ENCODE results near the gene ECEL1.

The ECEL1 gene

GRCh38 chr2:232480201-232481190, 7.1 kb downstream of the ECEL1 start:
- POLR2A ChIA-PET, result no interaction called here

DNA sequence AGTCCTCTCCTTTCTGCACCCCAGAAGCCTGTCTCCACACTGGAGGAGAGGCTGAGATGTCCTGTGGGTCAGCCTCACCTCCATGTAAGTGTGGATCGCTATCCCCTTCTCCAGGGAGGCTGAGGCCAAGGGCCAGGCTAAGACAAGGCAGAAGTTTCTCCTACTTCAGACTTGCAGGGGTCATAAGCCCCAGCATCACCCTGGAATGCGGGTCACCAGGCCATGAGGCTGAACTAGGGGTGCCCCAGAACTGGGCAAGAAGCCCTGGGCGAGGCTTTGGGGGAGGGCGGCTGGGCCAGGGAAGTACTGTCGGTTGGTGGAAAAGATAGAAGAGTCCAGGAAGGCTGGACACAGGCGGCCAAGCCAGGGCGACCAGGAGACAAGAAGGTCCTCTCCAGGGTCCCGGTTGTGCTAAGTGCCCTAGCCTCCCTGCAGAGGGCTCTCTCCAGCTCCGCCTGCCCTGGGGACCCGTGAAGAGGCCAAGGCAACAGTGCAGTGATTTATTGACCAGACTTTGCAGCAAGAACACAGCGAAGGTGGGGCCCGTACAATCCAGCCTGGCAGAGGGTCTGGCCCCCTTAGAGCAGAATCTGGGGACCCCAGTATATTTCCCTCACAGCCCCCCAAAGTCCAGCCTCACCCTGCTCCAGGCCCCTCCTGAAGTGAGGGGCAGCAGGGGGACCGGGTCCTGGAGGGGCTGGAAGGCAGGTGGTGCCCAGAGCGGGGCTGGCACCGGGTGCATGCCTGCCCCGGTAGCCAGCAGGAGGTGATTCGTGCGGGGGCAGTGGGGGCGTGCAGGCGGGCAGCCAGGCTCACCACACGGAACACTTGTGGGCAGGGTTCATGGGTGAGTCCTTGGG, 8.1 kb downstream of the ECEL1 start:
- ChIA-PET CTCF (interaction anchor here (0.7 kb wide), 1 partner anchor 51 kb away, joined by 3 read pairs; no protein-coding TSS in a partner anchor), POLR2A (no interaction called here)
- H3K27ac ChIP-seq (ENCODE audit: extremely low read depth, low read depth, low read length), result no peak overlapping the region
- H3K36me3 ChIP-seq (ENCODE audit: control insufficient read depth in 2 of 2, insufficient read depth in 1 of 2, low read length in 2 of 2), result peaks cover 0 to 8% of the 10 kb centered on the region in 2 experiments; a peak in 1 of 3 replicates
- no peaks in the 10 kb centered on the region for H3K9me3 ChIP-seq (ENCODE audit: control insufficient read depth, insufficient read depth, low read depth, low read length)
- H3K4me3 ChIP-seq (ENCODE audit: low read depth, low read length), result no peak overlapping the region
- no peaks in the 10 kb centered on the region for H3K4me1 ChIP-seq (ENCODE audit: control insufficient read depth, insufficient read depth, low read length)
- no peak for TF ChIP-seq ZNF341 (tag by site-specific recombination; IDR thresholded peaks at IDR 0.05; ENCODE audit: low read depth)
- no peak for TF ChIP-seq ZNF423 (tag by site-specific recombination; IDR thresholded peaks at IDR 0.05)
- TF ChIP-seq ZNF292 (tag by site-specific recombination; IDR thresholded peaks at IDR 0.05; ENCODE audit: borderline replicate concordance, low read depth), result no peak
- TF ChIP-seq IKZF3 (tag by site-specific recombination; IDR thresholded peaks at IDR 0.05), result no peak
- no peak for TF ChIP-seq ZSCAN23 (tag by site-specific recombination; IDR thresholded peaks at IDR 0.05)
- no peak for TF ChIP-seq ZNF433 (tag by site-specific recombination; IDR thresholded peaks at IDR 0.05; ENCODE audit: low read depth)
- TF ChIP-seq ZNF48 (tag by site-specific recombination; IDR thresholded peaks at IDR 0.05), result no peak

More at GRCh38 chr2:232480201-232481190, 7.1 kb downstream of the ECEL1 start:
- Histone ChIP-seq H3K4me3 (ENCODE audit: low read depth, low read length) (no peak overlapping the region), H3K36me3 (ENCODE audit: control insufficient read depth in 2 of 2, insufficient read depth in 1 of 2, low read length in 2 of 2) (peaks cover 0 to 8% of the 10 kb centered on the region in 2 experiments; a peak in 1 of 3 replicates), H3K4me1 (ENCODE audit: control insufficient read depth, insufficient read depth, low read length) (no peaks in the 10 kb centered on the region), H3K9me3 (ENCODE audit: control insufficient read depth, insufficient read depth, low read depth, low read length) (no peaks in the 10 kb centered on the region), H3K27ac (ENCODE audit: extremely low read depth, low read depth, low read length) (no peak overlapping the region)
- CTCF ChIA-PET, result no interaction called here
- TF ChIP-seq HOXA7 (CRISPR knock-in tag; IDR thresholded peaks at IDR 0.05; ENCODE audit: borderline replicate concordance), result no peak
- no peak for TF ChIP-seq ZFP69B (tag by site-specific recombination; IDR thresholded peaks at IDR 0.05)
- no peak for TF ChIP-seq FEZF1 (tag by site-specific recombination; IDR thresholded peaks at IDR 0.05)
- no peak for TF ChIP-seq ZNF785 (tag by site-specific recombination; IDR thresholded peaks at IDR 0.05)

DNA sequence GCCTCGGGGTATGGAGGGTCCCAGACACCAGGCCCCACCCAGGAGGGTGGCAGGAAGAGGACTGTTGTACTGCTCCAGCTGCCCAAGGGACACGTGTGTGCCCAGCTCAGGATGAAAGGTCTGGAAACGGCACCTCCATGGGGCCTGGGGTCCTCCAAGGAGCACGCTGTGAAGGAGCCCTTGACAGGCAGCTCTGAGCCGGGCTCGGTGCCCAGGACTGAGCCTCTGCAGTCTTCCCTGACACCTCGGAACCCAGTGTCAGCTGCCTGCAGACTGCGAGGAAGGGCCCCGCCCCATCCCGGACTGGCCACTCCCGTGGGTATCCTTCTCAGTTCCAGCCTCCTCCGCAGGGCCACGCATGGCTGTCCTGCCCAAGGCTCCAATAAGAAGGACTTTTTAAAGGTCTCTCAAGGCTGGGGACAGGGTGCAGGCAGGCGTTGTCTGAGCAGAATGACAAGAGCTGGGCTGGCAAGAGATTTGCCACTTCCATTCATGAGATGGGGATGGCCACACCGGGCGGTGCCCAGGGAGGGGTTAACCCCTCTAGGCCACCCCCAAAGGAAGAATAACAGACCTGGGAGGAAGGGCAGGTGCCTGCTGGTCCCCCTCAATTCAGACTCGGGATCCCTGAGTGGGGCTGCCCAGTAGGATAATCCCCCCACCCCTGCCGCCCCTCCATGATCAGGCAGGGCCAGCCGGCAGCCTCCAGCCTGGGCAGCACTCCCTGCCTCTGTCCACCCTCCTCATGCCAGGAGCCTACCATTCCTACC, 8.9 kb downstream of the ECEL1 start:
- Histone ChIP-seq H3K36me3 (ENCODE audit: control insufficient read depth in 2 of 2, insufficient read depth in 1 of 2, low read length in 2 of 2) (peaks cover 0 to 5% of the 10 kb centered on the region in 2 experiments; a peak in 1 of 3 replicates), H3K9me3 (ENCODE audit: control insufficient read depth, insufficient read depth, low read depth, low read length) (no peaks in the 10 kb centered on the region), H3K27ac (ENCODE audit: extremely low read depth, low read depth, low read length) (no peak overlapping the region), H3K4me3 (ENCODE audit: low read depth, low read length) (no peak overlapping the region), H3K4me1 (ENCODE audit: control insufficient read depth, insufficient read depth, low read length) (0 out of 2 replicates have a peak, but pooled peaks cover 2% of the 10 kb centered on the region)
- ChIA-PET CTCF (interaction anchor here (0.7 to 2.3 kb wide), 2 partner anchors 31 to 52 kb away, joined by 3 to 7 read pairs; no protein-coding TSS in a partner anchor), POLR2A (no interaction called here)
- TF ChIP-seq, protein P1, sequence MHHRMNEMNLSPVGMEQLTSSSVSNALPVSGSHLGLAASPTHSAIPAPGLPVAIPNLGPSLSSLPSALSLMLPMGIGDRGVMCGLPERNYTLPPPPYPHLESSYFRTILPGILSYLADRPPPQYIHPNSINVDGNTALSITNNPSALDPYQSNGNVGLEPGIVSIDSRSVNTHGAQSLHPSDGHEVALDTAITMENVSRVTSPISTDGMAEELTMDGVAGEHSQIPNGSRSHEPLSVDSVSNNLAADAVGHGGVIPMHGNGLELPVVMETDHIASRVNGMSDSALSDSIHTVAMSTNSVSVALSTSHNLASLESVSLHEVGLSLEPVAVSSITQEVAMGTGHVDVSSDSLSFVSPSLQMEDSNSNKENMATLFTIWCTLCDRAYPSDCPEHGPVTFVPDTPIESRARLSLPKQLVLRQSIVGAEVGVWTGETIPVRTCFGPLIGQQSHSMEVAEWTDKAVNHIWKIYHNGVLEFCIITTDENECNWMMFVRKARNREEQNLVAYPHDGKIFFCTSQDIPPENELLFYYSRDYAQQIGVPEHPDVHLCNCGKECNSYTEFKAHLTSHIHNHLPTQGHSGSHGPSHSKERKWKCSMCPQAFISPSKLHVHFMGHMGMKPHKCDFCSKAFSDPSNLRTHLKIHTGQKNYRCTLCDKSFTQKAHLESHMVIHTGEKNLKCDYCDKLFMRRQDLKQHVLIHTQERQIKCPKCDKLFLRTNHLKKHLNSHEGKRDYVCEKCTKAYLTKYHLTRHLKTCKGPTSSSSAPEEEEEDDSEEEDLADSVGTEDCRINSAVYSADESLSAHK (tag by site-specific recombination; IDR thresholded peaks at IDR 0.05), result no peak
- no peak for TF ChIP-seq ZNF768 (tag by site-specific recombination; IDR thresholded peaks at IDR 0.05)

Measured in HEK293 (cell line).